BJ (cell line): ENCODE data around the gene RAI1. TPM values are rescaled to one million over a fixed set of nuclear protein-coding genes. Genes with fewer than 3 reads are reported as not detected.

Source experiments
- CTCF ChIA-PET: fragments of 350-600 bp; formaldehyde crosslinking; extraction: SDS; loops from one replicate; lab custom pipeline; 2021; ENCODE audit warnings: antibody characterized with exemption, inconsistent platforms; lab: Yijun Ruan, JAX
- POLR2A ChIA-PET: fragments of 300-600 bp; sonication (Branson Sonifier 250); formaldehyde crosslinking; extraction: SDS; loops from one replicate; lab custom pipeline; 2021; ENCODE audit warnings: antibody characterized with exemption; lab: Charles Lee
- DNase-seq: peaks from one replicate; pipeline ENCODE4 v3.0.0-alpha.2; 2011; ENCODE audit warnings: low read depth
- H3K27me3 ChIP-seq: 2 replicates; pipeline ENCODE4 v1.6.0; 2011; ENCODE audit warnings: low read length; ENCODE audit not compliant: control insufficient read depth, insufficient read depth
- H3K36me3 ChIP-seq: 2 replicates; pipeline ENCODE4 v1.5.1; 2011; ENCODE audit warnings: low read length; ENCODE audit not compliant: control insufficient read depth, insufficient read depth
- H3K4me3 ChIP-seq: 2 replicates; pipeline ENCODE4 v1.5.1; 2011; ENCODE audit warnings: low read depth, mild to moderate bottlenecking, control low read depth, low read length
- polyA plus RNA-seq: library from polyadenylated mRNA; depleted of rRNA; stranded (reverse); fragments of >200 nt; gene quantifications from 2 replicates; pipeline ENCODE4 v1.2.3, GENCODE V29; 2011
- TF ChIP-seq, protein P1 (sequence below): IDR thresholded peaks from 2 replicates; pipeline ENCODE4 v1.5.1; 2011; ENCODE audit warnings: low read depth, mild to moderate bottlenecking, control low read depth, inconsistent platforms, low read length, moderate library complexity; ENCODE audit not compliant: insufficient read depth

Gene RAI1
- polyA plus RNA-seq, 1 experiment = 2.4 TPM

DNA sequence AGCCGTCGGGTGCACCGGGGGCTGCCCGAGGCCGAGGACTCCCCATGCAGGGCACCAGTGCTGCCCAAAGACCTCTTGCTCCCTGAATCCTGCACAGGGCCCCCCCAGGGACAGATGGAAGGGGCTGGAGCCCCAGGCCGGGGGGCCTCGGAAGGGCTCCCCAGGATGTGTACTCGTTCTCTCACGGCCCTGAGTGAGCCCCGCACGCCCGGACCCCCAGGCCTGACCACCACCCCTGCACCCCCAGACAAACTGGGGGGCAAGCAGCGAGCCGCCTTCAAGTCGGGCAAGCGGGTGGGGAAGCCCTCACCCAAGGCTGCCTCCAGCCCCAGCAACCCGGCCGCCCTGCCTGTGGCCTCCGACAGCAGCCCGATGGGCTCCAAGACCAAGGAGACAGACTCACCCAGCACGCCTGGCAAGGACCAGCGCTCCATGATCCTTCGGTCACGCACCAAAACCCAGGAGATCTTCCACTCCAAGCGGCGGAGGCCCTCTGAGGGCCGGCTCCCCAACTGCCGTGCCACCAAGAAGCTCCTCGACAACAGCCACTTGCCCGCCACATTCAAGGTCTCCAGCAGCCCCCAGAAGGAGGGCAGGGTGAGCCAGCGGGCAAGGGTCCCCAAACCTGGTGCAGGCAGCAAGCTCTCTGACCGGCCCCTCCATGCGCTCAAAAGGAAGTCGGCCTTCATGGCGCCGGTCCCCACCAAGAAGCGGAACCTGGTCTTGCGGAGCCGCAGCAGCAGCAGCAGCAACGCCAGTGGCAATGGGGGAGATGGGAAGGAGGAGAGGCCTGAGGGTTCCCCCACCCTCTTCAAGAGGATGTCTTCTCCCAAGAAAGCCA is 114.9 kb downstream of the RAI1 start:
- no peak for DNase-seq
- Histone ChIP-seq H3K27me3 (no peaks in the 10 kb centered on the region), H3K4me3 (no peak overlapping the region), H3K36me3 (peaks cover 50% of the 10 kb centered on the region)
- ChIA-PET CTCF (interaction anchor here (0.6 kb wide), 1 partner anchor 33 kb away, joined by 3 read pairs; no protein-coding TSS in a partner anchor), POLR2A (no interaction called here)
- TF ChIP-seq, protein P1, sequence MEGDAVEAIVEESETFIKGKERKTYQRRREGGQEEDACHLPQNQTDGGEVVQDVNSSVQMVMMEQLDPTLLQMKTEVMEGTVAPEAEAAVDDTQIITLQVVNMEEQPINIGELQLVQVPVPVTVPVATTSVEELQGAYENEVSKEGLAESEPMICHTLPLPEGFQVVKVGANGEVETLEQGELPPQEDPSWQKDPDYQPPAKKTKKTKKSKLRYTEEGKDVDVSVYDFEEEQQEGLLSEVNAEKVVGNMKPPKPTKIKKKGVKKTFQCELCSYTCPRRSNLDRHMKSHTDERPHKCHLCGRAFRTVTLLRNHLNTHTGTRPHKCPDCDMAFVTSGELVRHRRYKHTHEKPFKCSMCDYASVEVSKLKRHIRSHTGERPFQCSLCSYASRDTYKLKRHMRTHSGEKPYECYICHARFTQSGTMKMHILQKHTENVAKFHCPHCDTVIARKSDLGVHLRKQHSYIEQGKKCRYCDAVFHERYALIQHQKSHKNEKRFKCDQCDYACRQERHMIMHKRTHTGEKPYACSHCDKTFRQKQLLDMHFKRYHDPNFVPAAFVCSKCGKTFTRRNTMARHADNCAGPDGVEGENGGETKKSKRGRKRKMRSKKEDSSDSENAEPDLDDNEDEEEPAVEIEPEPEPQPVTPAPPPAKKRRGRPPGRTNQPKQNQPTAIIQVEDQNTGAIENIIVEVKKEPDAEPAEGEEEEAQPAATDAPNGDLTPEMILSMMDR = no peak

DNA sequence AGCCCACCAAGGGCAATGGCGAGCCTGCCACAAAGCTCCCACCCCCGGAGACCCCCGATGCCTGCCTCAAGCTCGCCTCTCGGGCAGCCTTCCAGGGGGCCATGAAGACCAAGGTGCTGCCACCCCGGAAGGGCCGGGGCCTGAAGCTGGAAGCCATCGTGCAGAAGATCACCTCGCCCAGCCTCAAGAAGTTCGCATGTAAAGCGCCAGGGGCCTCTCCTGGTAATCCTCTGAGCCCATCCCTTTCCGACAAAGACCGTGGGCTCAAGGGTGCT is 115.5 kb downstream of the RAI1 start:
- H3K4me3 ChIP-seq = no peak overlapping the region
- H3K27me3 ChIP-seq = no peaks in the 10 kb centered on the region
- POLR2A ChIA-PET = no interaction called here
- TF ChIP-seq, protein P1 = no peak
- H3K36me3 ChIP-seq = peaks cover 52% of the 10 kb centered on the region
- CTCF ChIA-PET = no interaction called here
- no peak for DNase-seq

DNA sequence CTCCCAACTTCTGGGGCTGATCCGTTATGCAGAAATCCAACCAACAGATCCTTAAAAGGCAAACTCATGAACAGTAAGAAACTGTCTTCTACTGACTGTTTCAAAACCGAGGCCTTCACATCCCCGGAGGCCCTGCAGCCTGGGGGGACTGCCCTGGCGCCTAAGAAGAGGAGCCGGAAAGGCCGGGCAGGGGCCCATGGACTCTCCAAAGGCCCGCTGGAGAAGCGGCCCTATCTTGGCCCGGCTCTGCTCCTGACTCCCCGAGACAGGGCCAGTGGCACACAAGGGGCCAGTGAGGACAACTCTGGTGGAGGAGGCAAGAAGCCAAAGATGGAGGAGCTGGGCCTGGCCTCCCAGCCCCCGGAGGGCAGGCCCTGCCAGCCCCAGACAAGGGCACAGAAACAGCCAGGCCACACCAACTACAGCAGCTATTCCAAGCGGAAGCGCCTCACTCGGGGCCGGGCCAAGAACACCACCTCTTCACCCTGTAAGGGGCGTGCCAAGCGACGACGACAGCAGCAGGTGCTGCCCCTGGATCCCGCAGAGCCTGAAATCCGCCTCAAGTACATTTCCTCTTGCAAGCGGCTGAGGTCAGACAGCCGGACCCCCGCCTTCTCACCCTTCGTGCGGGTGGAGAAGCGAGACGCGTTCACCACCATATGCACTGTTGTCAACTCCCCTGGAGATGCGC is 116.0 kb downstream of the RAI1 start:
- H3K4me3 ChIP-seq = no peak overlapping the region
- TF ChIP-seq, protein P1 = no peak
- H3K36me3 ChIP-seq = peaks cover 56% of the 10 kb centered on the region
- H3K27me3 ChIP-seq = no peaks in the 10 kb centered on the region
- DNase-seq = no peak
- ChIA-PET CTCF (no interaction called here), POLR2A (no interaction called here)

DNA sequence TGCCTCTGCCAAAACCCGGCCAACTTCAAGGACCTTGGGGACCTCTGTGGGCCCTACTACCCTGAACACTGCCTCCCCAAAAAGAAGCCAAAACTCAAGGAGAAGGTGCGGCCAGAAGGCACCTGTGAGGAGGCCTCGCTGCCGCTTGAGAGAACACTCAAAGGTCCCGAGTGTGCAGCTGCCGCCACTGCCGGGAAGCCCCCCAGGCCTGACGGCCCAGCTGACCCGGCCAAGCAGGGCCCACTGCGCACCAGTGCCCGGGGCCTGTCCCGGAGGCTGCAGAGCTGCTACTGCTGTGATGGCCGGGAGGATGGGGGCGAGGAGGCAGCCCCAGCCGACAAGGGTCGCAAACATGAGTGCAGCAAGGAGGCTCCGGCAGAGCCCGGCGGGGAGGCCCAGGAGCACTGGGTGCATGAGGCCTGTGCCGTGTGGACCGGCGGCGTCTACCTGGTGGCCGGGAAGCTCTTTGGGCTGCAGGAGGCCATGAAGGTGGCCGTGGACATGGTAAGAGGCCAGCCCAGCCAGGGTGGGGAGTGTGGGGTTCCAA is 116.8 kb downstream of the RAI1 start:
- peaks cover 56% of the 10 kb centered on the region for H3K36me3 ChIP-seq
- ChIA-PET CTCF (no interaction called here), POLR2A (no interaction called here)
- no peaks in the 10 kb centered on the region for H3K27me3 ChIP-seq
- no peak for DNase-seq
- TF ChIP-seq, protein P1 = no peak
- H3K4me3 ChIP-seq = no peak overlapping the region

DNA sequence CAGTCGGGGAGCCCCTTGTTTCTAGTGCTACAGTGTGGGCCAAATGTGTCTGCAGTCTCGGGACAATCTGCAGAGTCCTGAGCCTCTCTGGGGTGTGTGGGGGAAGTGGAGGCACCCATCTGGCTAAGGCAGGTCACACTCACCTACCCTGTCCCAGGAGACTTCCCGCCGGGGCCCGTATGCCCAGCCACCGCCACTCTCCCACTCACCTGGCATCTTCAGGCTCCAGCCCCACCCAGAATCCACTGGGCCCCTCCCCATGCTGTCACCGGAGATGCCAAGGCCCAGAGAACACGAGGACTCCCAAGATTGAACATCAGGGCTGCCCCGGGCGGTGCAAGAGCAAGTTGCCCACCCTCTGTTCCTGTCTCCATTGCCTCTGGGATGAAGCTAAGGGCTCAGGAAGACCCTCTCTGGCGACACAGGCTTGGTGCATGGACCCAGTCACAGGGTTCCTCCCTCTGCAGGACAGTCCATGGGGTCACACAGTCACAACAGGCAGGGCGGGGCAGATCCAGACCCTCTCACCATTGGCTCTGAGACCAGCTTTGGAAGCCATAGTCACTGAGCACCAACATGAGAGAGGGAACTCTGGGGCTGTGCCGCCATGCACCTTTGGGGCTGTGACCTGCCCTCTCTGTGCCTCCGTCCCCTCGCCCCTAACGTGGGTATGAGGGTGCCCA is 117.5 kb downstream of the RAI1 start:
- peaks cover 57% of the 10 kb centered on the region for H3K36me3 ChIP-seq
- CTCF ChIA-PET = no interaction called here
- no peak for DNase-seq

More for the DNA sequence above, 117.5 kb downstream of the RAI1 start:
- Histone ChIP-seq H3K27me3 (no peaks in the 10 kb centered on the region), H3K4me3 (no peak overlapping the region)
- POLR2A ChIA-PET = no interaction called here
- TF ChIP-seq, protein P1 = no peak
